ENCODE data around the gene ELL2. TPM values are rescaled to one million over a fixed set of nuclear protein-coding genes. Genes with fewer than 3 reads are reported as not detected.

Gene ELL2
- total and polyA plus RNA-seq, 9 of the 15 experiments (the other 6 are each of a cell fraction or from before 2014, with no cell fraction given), result 4.3 to 18.3 (median 14.5) TPM

GRCh38 chr5:95858661-95859595 is 102.7 kb downstream of the ELL2 start (continued):
- TF ChIP-seq CHD7 (IDR thresholded peaks at IDR 0.05; ENCODE audit: low read depth, low read length) (no peak), EWSR1 (IDR thresholded peaks at IDR 0.05; ENCODE audit: borderline replicate concordance, low read depth, partially characterized antibody) (no peak), NFIC (IDR thresholded peaks at IDR 0.05) (no peak), FOXK2 (conservative IDR thresholded peaks at IDR 0.05 in 1 of 2, IDR thresholded peaks at IDR 0.05 in 1 of 2; ENCODE audit: low read depth in 2 of 2) (no peak), E2F6 (IDR thresholded peaks at IDR 0.05; ENCODE audit: borderline replicate concordance in 1 of 2, extremely low read depth in 1 of 2, insufficient read depth in 1 of 2, insufficient read length in 1 of 2, low read depth in 1 of 2, low read length in 1 of 2, poor library complexity in 1 of 2, severe bottlenecking in 1 of 2) (peak in 1 of 2 experiments; percentile 13), BACH1 (tag; IDR thresholded peaks at IDR 0.05) (no peak), CC2D1A (IDR thresholded peaks at IDR 0.05) (peak; percentile 86), CCNT2 (IDR thresholded peaks at IDR 0.05; ENCODE audit: borderline replicate concordance, extremely low read depth, insufficient read length, low read depth, low read length) (no peak), ZNF699 (CRISPR knock-in tag; IDR thresholded peaks at IDR 0.05; ENCODE audit: insufficient replicate concordance) (no peak), ZNF134 (CRISPR knock-in tag; conservative IDR thresholded peaks at IDR 0.05) (no peak), SMARCA5 (IDR thresholded peaks at IDR 0.05) (no peak), PCBP1 (IDR thresholded peaks at IDR 0.05; ENCODE audit: low read depth, low read length, poor library complexity, severe bottlenecking) (no peak), ZNF717 (CRISPR knock-in tag; IDR thresholded peaks at IDR 0.05) (no peak), ZNF79 (CRISPR knock-in tag; IDR thresholded peaks at IDR 0.05; ENCODE audit: low read depth) (no peak), HNRNPL (IDR thresholded peaks at IDR 0.05; ENCODE audit: low read depth, low read length) (no peak)

All from K562 (cell line).